Activated effector memory CD4-positive, alpha-beta T cell treated with Interleukin-2 at 50 U/mL for 16 hours (primary cell): ENCODE data around the gene EPB41L3.
"Not testable (repeated sequence)": the region's sequence is repeated elsewhere in the genome, so short reads cannot be mapped to it uniquely, and the experiment has no call there.

Experiments used
- DNase-seq: peaks from one replicate; pipeline ENCODE4 v3.0.0-alpha.2; 2020

Gene EPB41L3

DNA sequence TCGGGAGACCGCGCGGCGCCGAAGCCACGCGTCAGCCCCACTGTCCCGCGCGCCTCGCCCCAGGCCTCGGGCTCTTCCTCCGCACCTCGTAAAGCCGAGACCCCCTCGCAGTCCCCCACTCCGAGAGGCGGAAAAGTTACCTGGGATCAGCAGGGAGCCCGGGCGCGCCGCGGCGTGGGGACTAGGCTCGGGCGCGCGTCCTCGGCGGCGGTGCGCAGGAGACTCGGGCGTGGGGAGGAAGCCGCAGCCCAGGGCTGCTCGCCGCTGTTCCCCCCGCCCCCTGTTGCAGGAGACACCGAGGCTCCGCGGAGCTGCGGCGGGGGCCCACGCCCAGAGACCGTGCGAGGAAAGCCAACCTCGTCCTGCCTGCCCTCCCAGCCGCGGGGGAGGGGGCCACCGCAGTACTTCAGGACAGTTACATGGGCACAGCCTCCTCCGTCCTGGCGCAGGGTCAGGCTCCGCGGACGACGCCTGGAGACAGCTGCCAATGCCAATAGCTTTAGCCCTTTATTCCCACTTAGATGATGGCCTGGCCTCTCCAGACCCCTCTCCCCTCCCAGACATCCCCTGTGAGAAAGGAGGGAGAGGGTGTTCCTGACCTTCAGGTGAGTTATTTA lies at the start of gene EPB41L3:
EPB41L3 (minus strand) TSS at position 225 of the 617 bp plus-strand sequence. CDS start 54,814 bp downstream, outside the sequence.
- no peak for DNase-seq

DNA sequence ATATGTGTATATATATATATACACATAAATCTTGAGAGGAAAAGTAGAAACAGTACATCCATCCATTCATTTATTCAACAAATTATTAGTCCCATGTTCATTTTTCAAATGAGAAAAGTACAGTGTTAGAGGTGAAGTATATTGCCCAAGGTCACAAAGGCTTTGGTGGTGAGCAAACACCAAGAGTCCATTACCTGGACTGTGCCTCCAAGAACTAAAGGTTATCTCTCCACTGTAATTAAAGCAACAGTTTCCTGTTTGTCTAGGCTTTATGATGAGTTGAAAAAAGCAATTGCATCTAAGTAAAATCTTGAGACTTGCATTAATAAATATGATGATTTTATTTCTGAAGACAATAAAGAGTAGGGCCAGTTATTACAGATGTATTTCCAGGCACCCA lies 44.7 kb upstream of the EPB41L3 start:
- DNase-seq, result no peak

DNA sequence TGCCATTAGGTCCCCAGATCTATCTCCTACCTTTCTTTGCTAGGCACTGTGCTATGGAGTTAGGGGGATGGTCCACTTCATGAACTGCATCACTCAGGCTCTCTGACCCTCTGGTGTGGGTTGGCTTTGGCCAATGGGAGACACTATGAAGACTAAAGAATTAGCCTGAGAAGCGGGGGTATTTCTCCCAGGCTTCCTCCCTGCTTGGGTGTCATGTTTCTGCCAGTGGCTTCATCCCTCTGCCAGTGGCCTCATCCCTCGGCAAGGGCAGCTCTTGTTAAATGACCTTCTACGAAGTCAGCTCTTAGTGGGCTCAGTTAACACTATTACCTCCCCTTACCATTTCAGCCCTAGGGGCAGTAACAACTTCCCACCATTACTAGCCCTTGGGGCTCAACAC lies 41.9 kb upstream of the EPB41L3 start:
- DNase-seq, result no peak

DNA sequence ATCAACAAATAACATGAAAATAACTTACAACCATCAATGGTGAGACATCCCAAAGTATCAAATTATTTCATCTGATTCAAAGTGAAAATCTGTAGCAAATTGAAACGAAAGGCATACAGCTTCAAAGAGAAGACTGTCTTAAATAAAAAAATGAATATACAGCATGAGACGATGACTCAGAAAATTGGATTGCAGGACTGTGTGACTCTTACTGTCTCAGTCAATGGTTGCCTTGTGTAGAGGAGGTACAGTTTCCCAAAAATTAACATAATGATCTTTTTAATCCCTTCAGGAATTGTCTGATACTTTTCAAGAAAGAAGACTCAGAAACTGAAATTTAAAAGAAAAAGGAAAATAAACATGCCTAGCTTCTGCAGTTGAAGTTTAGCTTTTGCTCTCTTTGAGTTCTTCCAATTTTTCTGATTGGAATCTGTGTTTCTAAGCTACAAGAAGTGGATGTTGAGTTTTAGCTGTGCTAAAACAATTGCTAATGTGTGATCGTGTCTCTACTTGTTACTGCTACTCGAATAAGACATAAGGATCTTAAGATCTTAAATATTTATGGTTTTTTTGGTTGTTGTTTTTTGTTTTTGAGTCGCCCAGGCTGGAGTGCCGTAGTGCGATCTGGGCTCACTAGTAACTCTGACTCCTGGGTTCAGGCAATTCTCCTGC lies 41.1 kb upstream of the EPB41L3 start:
- no peak for DNase-seq

DNA sequence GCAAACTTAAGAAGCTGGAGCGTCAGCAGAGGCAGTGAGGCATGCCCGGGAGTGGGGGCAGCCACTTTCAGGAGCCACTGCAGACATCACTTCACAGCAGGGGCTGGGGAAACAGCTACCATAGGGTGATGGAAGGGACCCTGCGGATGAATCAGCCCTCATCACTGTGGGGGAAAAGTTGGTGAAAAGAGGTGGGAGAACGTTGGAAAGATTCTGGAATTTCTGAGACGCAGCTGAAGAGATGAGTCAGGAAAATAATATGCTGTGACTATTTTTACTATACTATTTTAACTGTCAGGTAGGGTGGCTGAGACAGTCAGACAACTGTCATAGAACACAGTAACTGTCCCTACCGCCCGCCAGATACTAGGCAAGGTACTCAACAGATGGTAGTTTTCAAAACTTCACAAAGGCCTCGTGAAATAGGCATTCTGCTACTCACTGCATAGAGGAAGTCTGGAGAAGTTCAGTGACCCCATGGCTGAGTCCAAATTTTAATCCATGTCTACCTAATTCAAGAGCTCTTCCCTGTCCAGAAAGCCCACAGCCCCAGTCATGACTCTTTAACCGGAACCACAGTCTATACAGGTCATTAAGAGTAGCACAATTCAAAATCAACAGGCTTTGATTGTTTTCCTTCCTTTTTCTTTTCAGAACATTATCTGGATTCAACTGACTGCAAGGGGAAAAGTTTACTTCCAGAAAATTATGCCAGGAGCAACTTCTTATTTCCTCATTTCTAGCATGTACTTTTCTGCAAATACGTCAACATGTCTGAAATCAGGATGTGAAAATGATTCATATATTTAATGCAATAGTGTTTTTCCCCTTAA lies 39.3 kb upstream of the EPB41L3 start:
- DNase-seq, result no peak

DNA sequence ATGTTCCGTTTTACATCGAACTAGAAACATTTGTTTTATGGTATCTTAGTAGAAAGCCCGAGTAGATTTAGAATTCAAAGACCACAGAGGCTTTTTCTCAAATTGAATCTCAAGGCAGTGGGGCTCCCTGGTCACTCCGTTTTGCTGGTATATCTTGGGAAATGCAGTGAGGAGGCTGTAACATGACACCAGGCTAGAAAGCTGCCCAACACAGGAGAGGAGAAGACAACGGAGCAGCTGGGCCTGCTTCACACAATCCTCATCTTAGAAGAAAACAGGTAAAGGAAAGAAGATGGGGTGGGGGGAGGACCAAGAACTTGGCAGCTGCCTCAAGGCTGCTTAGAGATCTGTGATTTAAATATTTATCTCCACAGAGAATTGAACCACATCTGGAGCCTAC lies 38.3 kb upstream of the EPB41L3 start:
- no peak for DNase-seq

DNA sequence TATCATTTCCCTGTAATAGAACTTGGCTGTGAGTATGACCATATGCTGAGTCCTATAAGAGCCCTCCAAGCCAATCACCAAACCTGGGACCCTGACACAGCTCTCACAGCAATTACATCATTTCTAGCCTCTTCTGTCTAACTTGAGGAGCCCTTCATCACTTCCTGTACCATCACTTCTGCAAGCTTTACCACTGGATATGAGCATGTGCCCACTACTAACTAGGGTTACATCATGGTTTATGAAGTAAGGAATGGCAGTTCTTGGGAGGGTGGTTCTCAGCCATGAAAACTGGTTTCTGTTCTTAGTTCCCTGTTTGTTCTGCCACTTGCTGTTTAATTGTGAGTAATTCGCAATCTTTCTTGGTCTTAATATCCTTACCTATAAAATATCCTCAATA lies 31.0 kb upstream of the EPB41L3 start:
- DNase-seq, result no peak

DNA sequence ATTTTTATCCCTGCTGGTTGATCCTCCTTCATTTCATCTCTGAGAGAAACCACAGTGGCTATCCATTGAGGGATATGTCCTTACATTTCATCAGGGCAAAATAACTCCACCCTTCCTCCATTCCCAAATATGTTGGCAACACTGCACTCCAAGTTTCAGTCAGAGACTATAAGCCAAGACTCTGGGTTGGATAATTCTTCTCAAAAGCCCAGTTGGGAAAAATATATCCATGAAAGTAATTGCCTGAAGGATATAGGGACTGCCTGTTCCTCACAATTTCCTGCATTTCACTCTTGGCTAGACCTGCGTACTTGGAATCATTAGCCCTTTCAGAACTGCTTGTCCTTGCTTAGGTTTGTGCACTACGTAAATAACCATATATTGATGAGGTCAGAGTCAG lies 27.9 kb upstream of the EPB41L3 start:
- DNase-seq, result no peak

DNA sequence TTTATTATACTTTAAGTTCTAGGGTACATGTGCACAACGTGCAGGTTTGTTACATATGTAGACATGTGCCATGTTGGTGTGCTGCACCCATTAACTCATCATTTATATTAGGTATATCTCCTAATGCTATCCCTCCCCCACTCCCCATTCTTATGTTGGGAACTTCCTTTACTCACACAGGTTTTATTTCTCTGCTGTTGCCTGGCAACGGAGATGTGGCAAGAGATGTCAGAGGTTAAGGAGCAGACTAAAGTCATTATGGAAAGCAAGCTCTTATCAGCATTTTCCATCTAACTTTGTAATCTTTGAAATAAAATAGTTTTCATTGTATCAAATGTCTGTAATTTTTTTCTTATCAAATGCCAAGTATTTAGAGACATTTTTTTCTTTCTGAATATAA lies 26.8 kb upstream of the EPB41L3 start:
- DNase-seq, result not testable (repeated sequence)

DNA sequence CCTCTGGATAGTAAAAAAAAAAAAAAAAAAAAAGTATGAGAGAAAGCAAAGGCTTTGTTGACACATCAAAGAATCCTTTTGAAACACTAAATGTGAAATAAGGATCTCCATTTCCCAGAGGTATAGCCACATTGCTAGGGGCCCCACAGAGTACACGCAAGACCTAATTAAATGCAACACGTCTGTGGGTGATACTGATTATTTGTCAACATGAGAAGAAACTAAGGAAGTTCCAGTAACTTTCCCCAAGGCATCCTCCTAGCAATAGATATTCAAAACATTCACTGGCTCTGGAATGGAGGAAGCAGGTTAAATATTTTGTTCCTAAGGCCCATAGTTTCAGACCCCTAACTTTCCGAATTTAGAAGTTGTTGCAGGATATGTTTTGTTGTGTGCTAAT lies 24.6 kb upstream of the EPB41L3 start:
- no peak for DNase-seq

DNA sequence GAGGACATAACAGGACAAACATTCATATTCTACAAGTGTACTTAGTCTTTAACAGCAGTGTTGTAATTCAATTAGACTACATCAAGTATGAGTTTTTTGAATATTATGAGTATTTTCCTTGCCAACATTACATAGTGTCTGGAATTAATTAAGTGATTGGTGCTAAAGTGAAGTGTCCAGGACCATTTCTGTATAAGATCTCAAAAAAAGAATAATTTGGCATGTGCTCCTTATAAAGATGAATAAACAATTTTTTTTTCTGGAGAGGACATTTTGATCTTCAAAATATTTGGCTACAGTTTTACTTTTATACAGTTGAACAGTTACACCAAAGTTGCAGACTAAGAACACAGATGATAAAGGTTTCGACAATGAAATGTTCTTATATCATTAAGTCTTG lies 15.1 kb upstream of the EPB41L3 start:
- no peak for DNase-seq

DNA sequence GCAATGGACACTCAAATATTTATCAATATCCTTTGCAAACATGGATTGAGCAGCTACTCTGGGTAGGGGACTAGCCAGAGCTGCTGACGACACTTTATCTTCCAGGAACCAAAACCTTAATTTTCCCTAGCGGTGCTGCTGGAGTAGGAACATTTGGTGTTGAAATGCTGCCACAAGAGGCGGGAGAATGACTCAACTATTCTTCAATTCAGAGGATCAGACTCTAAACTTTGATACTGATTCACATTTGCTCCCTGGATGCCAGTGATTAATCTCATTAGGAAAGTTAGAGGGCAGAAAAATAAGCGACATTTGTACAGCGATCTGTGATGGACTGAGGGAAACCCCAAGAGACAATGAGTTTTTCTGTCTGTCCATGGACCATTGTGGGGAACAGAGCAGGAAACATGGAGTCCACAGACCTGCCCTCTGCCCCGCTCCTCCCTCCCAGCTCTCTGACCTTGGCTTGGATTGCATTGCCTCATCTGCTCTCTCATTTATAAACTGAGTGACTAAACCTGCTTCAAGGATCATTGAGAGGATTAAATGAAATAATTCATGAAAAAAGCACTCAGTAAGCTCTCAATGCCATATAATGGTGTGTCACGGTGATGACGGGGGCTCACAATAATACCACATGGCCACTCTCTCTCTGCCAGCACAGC lies 12.6 kb upstream of the EPB41L3 start:
- no peak for DNase-seq

DNA sequence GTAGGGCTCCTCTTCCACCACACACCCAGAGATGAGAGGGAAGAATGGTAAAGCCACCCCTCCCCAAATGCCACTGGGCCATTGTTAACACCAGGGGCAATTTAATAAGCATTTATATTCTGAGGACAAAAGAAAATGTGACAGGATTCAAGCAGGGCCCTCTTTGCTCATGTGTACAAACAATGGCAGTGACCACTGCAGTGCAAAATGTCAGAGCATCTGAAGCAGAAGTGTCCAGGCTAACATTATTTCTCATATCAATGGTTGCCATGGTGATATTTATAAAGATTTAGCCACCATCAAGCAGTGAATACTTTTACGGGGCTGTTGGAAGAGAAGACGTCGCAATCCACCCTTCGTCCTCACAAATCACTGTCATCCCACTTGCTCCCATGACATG lies 10.8 kb upstream of the EPB41L3 start:
- DNase-seq, result no peak

DNA sequence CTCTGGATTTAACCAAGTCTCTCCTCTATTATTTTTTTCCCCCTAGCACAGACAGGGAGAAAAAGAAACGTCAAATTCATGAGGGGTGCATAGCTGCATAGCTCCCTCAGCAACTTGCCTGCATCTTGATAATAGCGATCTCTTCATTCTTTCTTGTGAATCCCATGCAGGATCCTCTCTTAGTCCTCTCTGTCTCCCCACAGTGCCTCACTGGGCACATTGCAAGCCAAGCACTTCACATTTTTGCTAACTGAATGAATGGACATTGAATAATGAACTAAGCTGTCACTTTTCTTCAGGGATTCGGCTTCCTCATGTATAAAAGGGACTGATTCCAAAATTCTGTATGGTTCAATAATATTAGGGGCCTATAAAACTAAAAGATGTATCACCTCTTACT lies 2.9 kb upstream of the EPB41L3 start:
- DNase-seq, result no peak

DNA sequence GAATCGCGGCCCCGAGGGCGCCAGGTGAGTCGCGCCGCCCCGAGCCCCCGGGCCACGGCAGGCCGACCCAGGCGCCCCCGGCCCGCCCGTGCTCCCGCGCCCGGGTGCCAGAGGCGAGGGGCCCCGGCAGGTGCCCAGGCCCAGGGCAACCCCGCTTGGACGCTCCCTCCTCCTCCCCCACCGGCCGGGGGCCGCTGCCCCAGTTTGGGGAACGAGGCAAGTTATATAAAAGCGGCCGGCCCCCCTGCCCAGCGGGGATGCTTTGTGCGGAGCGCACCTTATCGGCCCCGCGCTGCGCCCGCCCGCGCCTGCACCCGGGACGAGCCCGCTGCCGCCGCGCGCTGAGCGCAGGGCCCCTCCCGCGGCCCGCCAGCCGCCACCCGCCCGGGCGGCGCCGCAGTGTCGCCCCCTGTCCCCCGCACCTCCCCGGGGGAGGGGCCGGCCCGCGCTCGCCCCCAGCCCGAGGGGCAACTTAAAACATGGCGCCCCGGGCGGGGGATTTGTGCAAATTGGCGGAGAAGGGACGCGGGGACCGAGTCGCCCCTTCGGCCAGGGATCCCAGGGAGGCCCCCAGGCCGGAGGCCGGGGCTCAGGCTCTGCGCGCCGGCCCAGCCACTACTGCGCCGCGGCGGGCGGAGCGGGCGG lies 639 bp downstream of the EPB41L3 start:
- DNase-seq, result no peak

DNA sequence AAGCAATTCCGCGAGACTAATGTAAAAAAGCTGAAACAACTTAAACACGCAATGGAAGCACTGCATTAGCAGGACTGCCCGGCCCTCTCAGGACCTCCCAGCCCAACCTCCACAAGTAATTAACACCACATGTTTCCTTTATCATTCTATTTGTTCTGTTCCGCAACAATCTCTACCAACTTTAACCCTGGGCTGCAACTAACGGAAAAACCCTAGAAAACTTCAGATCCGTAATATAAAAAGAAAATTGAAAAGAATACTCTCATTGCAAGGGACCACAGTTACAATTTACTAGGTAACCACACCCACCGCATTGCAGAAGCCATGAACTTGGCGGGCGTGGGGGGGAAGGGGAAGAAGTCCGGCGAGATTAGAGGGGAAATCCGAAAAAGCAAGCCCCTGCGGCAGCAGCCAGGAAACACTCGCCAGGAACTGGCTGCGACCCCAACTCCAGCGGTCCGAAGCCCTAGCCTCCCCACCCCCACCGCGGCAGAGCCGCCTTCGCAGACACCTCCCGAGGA lies 1.2 kb downstream of the EPB41L3 start:
- no peak for DNase-seq

DNA sequence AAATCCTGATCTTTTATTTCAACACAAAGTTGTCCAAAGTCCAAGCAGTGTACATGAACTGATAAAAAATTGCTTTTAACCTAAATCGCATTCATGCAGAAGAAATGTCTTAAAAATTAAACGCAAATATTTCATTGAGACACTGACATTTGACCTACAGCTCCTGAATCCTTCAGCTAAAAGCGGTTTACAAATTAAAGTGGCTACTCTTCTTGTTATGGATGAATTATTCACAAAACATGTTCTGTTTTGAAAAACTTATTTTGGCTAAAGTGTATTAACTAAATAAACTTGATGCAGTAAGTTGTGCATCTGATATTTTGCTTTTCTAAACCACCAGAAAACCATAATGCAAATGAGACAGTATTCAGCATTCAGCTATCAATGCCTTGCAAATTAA lies 2.2 kb downstream of the EPB41L3 start:
- DNase-seq, result no peak

DNA sequence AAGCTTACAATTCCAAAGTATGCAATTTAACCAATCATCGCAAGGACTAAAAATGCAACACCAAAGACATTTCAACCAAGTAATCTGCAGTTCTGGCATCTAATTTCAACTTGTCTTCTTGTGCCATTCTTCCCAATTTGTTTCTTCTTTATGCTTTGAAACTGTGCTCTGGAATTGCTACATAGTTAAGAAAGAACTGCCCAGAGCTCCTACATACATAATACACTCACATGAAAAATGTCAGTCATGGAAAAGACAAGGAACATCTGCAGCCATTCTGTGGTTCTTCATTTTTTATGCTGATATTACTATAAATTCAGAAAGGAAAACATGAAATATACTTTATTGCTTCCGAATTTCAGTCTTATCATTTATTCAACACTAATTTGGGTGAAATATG lies 4.4 kb downstream of the EPB41L3 start:
- DNase-seq, result no peak

DNA sequence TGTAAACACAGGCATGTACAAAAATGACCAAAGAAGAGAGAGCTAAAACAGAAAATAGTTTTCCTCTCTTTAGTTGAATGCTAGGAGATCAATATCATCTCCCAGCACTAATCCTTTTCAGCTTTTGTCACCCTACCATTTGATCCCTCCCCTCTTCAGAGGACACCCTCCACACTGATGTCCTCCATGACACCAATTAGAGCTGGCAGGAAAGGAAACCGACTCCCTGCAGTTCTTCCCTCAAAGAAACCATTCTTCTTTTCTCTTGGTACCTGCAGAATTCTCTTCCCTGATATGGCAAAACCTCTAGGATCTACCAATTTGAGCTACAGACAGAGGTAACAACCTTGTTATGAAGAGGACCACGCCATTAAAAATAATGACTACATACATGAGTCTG lies 5.3 kb downstream of the EPB41L3 start:
- DNase-seq, result no peak

DNA sequence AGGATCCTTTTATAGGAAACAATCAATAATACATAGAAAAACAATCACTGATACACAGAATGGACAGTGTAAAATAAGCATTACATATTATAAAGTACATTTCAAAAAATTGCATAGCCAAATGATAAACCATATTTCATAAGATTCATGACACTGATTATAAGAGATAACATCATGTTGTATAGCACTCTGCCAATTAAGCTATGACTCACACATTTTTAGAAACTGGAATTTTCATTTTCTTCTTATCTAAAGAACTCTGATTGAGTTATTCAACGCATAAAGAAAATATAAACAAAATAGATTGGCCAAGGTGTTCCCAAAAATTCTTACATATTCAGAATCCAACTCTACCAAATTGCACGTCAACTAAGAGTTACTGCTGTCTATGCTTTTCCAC lies 5.9 kb downstream of the EPB41L3 start:
- no peak for DNase-seq

DNA sequence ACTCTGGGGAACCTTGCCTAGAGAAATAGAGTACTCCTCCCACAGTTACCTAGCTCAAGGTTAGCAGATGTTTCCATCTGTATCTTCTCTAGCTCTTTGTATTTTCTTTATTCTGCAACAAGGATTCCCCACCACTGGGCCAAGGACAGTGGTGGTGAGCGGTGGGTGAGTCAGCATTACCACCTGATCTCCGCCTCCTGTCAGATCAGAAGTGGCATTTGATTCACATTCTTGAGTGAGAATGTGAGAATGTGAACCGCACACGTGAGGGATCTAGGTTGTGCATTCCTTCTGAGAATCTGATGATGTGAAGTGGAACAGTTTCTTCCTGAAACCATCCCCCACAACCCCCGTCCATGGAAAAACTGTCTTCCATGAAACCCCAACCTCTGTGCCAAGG lies 9.0 kb downstream of the EPB41L3 start:
- DNase-seq, result no peak

DNA sequence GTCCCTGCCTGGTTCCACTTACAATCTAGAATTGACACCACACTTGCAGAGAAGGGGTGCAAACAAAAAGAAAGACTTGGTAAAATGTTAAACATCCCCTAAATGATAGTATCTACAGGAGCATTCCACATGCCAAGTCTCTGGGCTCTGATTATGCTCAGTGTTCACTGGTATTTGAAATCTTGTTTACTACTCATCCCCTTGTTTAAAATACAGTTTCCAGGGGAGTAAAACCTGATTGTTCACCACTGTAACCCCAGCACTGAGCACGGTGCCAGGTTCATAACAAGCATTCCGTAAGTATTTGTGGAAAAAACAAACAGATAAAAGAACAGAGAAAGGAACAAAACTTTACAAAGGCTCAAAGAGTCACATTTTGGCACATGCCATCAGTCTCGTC lies 11.7 kb downstream of the EPB41L3 start:
- no peak for DNase-seq

DNA sequence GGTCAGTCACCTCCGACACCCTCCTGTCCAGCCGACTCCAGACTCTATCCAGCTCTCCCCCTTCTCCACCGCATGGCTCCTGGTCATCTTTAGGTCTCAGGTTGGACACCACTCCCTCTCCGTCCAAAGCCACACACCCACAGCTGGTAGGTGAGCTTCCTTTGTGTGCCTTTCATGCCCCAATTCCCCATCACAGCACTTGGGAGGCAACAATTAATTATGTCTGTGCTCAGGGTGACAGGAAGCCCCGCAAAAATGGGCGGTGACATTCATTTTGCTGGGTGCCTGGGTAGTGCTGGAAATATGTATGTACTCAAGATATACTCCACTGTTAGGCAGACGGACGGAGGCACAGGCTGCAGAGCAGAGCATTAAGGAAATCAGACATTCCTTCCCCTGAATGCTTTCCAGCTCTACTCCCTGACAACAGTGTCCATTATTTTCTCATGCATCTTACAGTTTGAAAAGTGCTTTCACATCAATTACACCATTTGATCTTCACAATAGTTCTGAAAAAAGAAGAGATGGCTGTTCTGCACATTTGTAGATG lies 13.1 kb downstream of the EPB41L3 start:
- no peak for DNase-seq
